Stimulated activated CD4-positive, alpha-beta T cell treated with anti-CD3 and anti-CD28 coated beads, Interleukin-4, amount 100 ng/mL, for 4 hours (primary cell): ENCODE data around the gene EFCC1.
"Not testable (repeated sequence)": the region's sequence is repeated elsewhere in the genome, so short reads cannot be mapped to it uniquely, and the experiment has no call there.

Source experiments
- DNase-seq, 2 experiments: peaks; one replicate each; pipeline ENCODE4 v3.0.0-alpha.2; 2020

EFCC1 gene

DNA sequence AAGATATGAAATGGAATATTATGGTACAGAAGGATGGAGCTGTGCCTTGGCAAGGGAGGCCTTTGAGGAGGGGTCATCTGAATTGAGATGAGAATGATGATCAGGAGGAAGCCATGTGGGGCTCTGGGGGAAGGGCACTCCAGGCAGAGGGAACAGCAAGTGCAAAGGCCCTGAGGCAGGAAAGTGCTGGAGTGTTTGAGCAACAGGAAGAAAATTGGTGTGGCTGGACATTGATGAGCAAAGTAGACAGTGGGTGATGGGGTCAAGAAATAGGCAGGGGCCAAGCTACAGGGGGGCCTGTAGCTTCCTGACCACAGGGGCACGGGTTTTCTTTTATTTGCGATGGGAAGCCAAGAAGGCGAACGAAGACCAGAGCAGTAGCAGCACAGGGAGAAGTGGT, 56.1 kb downstream of the EFCC1 start:
- no peak for DNase-seq

DNA sequence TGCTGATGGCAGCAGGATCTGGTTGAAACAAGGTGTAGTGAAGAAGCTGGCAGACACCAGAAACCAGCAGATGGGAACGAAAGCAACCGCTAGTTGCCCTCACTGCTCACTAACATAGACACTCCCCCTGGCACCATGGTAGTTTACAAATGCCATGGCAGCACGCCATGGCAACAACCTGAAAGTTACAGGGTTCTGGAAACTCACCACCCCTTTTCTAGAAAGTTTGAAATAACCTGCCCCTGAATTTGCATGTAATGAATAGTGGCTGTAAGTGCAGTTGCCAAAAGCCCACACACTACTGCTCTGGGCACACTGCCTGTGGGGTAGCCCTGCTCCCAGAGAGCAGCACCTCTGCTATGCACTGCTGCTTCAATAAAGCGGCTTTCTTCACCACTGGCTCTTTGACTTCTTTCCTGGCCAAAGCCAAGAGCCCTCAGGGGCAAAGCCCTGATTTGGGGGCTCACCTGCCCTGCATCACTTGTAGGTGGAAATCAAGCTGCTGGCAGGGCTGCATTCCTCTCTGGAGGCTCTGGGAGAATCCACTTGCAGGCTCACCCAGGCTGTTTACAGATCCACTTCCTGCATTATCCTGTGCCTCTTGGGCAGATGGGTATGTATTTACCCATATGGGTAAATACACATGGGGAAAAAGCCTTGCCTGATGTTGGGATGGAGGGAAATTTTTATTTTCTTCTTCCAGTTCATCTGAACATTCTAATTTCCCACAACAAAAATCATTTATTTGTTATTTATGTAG, 57.5 kb downstream of the EFCC1 start:
- no peak for DNase-seq

DNA sequence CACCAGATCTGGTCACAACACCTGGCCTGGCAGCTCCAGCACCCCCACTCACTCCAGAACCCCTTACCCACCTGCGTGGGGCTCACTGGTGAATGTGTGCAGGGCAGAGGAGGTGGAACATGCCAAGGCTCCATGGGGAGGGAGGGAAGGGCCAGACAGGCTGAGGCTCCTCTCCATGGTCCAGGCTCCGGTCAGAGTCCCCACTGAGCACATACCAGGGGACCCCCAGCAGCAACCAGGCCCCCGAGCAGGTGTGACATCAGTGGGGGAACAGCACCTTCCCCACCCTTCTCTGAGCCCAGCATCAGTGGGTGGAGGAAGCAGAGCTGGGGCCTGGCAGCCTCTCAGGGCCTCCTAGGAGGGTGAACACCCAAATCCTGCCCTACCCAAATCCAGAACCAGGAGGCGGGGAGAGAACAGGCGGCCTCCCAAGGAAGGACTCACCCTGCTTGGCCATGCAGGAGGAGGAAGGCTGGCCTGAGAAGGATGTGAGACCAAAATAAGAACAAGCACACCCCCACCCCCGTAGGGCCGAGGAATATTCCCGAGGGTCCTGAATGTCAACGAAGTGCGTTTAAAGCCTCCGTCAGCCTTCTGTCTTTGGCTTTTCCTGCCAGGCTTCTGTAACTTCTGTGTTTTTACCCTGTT, 58.3 kb downstream of the EFCC1 start:
- no peak for DNase-seq

DNA sequence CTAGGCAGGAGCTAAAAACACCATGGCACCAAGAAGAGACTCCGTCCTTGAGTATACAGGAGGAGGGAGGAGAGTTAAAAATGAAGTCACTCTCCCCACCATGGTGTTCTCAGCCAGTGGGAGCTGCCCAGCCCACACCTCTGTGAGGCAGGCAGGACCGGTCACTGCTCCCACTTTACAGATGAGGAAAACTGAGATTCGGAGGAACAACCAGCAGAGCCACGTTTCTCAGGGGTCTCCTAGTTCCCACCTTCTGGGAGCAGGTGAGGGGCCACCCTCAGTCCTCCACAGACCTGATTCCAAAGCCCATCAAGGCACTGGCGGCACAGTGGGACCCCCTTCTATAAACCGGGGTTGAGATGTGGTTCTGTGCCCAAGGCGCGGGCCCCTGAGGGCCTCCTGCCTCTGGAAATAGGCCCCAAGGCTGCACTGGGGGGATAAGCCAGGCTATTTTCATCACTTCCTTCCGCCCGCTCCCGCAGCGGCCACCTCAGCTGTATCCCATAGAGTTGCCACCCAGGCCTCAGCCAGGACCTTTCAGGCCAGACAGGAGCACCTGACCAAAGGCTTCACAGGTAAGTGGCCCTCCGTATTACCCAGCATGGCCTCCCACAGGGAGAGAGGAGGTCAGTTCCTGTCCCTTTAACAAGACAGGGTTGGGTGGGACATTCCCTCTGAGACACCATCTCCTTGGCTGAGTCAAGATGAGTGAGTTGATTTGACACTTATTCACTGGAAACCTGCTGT, 59.3 kb downstream of the EFCC1 start, which contains the start of gene GP9:
TSS of gene GP9 (plus strand) at position 504 of the 747 bp plus-strand sequence. CDS start 961 bp downstream, outside the sequence.
- no peak for DNase-seq

DNA sequence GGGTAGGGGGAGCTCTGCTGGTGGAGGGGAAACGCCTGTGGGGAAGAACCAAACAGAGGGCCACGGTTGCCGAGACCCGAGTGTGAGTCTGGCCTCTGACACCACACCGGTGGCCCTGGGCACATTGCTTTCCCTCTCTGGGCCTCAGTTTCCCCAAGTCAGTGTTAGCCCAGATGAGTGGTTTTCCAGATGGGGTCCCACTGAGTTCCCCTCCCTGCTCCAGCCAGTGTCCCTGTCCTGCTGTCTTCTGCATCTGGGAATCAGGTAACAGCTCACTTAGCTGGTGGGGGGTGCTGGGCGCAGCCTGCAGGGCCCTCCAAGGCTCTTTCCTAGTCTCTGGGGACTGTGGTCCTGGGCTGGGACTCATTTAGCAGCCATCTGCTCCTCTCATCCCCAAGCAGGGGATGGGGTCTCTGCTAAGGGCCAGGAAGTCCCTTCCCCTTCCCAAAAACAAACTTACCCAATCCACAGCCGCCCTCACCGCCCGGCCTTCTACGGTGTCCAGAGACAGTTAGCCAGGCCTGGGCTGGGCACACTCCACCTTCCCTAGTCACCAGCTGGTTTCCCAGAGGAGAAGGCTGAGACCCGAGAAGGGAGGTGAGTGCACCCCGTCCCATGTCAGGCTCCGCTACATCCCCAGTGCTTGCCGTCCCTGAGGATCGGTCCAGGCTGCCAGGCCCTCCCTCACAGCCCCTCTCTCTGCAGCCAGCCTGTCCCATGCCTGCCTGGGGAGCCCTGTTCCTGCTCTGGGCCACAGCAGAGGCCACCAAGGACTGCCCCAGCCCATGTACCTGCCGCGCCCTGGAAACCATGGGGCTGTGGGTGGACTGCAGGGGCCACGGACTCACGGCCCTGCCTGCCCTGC, 60.2 kb downstream of the EFCC1 start:
- DNase-seq: no peak

DNA sequence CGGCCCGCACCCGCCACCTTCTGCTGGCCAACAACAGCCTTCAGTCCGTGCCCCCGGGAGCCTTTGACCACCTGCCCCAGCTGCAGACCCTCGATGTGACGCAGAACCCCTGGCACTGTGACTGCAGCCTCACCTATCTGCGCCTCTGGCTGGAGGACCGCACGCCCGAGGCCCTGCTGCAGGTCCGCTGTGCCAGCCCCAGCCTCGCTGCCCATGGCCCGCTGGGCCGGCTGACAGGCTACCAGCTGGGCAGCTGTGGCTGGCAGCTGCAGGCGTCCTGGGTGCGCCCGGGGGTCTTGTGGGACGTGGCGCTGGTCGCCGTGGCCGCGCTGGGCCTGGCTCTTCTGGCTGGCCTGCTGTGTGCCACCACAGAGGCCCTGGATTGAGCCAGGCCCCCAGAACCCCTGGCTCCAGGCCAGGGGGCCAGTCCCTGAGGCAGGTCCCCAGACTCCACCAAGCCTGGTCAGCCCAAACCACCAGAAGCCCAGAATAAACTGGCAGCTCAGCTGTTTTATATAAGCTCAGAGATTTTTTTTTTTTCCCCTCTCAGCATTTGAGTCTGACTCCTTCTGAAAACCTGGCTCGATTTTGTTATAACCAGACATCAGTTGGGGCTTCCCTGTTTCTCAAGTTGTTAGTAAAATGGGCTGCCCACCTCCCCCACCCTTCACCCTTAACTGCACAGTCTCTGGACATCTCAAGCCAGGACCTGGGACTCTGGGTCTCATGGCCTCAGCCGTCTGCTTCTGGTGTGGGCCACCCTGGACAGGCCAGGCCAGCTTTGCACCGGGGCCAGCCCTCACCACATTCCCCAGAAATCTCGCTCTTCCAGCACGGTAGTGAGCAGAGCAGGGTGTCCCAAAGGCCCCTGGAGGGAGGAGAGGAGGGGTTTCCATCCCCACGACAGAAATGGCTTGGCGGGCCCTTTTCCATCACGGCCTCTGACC, 61.1 kb downstream of the EFCC1 start:
- no peak for DNase-seq

DNA sequence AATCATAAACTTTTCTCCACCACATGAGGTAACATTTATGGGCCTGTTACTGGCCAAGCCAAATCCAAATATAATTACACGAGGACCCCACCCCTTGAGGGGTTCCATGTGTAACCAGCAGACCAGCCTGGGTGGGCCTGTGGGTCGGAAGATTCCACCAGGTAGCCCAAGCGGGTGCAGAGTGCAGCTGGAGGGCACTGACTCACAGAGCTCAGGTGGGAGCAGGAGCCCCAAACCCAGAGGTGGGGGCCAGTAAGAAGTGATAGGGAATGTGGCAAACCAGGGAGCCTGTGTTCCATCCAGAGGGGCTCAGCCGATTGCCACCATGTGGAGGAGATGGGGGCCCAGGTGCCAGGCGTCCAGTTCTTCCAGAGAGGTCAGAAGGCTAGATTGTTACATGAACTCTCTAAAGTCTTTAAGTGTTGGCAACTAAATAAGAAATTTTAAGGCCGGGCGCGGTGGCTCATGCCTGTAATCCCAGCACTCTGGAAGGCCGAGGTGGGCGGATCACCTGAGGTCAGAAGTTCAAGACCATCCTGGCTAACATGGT, 62.1 kb downstream of the EFCC1 start:
- DNase-seq: no peak

DNA sequence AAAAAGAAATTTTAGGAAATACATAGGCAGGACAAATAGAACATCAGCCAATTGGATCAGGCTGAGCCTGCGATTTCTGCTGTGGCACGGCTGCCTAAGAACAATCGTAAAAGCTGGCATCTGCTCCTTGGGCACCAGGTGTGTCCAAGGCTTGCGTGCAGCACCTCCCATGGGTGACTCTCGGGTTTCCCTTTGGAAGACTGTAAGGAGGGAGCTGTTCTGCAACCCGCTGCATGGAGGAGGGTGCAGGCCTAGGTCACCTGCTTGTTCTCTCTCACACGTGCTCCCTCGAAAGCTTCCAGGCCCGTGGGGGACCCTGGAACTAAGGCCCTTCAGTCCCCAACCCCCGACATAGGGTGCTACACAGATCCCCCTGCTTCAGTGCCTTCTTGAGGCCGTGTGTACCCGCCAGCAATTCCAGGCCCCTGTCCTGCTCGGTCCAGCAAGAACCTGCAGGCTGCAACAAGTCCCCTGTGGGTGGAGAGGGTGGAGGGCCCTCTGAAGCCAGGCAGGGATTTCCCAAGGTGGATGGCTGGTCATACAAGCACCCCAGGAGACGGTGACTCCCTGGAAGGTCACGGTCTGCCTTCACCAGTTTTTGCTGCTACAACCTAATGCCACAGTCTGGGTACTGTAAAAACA, 62.9 kb downstream of the EFCC1 start:
- DNase-seq: no peak

DNA sequence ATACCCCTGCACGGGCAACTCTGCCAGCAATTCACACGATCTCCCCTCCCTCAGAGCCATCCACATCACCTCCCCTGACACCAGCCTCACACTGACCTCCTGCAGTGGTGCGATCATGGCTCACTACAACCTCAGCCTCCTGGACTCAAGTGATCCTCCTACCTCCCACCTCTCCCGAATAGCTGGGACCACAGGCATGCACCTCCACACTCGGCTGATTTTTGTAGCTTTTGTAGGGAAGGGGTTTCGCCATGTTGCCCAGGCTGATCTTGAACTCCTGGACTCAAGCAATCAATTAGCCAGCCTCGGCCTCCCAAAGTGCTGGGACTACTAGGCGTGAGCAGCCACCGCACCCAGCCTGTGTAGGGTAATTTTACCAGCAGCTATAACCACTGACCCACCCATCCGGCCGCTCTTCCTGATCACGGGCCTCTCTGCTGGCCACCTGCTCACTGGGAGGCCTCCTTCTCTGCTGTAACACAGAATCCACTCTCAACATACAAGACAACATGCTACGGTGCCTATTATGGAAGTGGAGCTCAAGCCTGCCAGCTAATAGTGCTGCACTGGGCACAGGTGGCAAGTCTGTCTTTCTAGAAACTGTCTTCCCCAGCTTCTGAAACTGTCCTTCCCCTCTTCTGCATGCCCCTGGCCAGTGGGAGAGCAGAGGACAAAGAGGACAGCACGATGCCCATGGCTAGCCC, 64.1 kb downstream of the EFCC1 start:
- no peak for DNase-seq

DNA sequence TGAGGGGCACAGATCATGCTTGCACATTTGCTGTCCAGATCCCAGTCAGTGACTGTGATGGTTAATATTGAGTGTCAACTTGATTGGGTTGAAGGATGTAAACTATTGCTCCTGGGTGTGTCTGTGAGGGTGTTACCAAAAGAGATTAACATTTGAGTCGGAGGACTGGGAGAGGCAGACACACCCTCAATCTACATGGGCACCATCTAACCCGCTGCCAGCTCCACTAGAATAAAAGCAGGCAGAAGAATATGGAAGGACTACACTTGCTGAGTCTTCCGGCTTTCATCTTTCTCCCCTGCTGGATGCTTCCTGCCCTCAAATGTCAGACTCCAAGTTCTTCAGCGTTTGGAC, 64.6 kb downstream of the EFCC1 start:
- DNase-seq: no peak

DNA sequence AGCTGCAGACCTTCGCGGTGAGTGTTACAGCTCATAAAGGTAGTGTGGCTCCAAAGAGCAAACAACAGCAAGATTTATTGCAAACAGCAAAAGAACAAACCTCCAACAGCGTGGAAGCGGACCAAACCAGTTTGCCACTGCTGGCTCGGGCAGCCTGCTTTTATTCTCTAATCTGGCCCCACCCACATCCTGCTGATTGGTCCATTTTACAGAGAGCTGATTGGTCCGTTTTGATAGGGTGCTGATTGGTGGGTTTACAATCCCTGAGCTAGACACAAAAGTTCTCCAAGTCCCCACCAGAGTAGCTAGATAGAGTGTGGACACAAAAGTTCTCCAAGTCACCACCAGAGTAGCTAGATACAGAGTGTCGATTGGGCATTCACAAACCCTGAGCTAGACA, 66.6 kb downstream of the EFCC1 start:
- DNase-seq: not testable (repeated sequence)

DNA sequence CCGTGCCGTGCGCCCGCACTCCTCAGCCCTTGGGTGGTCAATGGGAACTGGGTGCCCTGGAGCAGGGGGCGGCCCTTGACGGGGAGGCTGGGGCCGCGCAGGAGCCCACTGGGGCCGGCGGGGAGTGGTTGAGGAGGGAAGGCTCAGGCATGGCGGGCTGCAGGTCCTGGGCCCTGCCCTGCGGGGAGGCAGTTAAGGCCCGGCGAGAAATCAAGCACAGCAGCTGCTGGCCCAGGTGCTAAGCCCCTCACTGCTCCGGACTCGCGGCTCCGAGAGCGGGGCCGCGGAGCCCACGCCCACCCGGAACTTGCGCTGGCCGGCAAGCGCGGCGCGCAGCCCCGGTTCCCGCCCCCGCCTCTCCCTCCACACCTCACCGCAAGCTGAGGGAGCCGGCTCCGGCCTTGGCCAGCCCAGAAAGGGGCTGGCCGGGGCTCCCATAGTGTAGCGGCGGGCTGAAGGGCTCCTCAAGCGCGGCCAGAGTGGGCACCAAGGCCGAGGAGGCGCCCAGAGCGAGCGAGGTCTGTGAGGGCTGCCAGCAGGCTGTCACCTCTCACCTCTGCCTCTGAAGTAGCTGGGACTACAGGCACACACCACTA, 67.3 kb downstream of the EFCC1 start:
- no peak for DNase-seq

DNA sequence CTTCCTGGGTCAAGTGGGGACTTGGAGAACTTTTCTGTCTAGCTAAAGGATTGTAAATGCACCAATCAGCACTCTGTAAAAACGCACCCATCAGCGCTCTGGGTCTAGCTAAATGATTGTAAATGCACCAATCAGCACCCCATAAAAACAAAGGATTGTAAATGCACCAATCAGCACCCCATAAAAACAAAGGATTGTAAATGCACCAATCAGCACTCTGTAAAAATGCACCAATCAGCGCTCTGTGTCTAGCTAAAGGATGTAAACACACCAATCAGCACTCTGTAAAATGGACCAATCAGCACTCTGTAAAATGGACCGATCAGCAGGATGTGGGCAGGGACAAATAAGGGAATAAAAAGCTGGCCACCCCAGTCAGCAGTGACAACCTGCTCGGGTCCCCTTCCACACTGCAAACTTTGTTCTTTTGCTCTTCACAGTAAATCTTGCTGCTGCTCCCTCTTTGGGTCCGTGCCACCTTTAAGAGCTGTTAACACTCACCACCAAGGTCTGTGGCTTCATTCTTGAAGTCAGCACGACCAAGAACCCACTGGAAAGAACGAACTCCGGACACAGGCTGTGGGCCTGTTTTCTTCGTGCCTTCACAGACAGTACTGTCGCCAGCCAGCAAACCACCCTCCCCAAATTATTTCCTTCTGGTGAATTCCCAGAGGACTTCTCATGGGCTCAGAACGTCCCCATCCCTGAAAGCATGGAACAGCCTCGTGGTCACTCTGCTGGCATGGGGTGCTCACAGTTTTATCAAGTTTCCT, 68.4 kb downstream of the EFCC1 start:
- not testable (repeated sequence) for DNase-seq

DNA sequence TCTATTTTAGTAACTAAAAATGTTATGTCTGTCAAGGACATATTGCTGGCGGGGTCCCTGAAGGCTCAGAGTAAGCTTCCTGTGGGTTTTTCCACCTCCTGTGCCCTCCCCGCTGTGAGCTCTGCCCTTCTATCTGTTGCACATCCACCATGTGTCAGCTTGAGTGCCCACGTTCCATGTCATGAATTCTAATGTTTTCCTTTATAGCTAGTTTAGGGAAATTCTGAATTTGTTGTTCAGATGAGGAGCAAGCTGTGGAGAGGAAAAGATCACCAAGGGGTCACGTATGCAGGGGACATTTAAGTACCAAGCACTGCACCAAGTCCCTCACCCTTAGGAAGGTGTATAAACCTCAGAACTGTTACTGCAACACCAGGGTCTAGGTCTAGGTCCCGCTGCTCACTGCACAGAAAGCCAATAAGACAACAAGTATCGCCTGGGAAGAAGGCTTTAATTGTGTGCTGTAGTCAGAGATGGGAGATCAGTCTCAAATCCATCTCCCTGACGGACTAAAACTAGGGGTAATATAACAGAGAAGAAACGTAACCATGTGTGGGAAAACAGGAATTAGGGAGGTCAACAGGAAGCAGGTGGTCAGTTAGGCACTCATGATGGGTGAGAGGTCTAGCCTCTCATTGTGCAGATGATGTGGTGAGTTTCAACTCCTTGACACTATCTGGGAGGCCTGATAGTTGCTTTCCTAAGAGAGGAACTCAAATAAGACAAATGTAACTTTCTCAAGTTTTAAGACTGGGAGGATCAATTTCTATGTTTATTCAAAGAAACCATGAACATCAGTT, 69.2 kb downstream of the EFCC1 start:
- no peak for DNase-seq

DNA sequence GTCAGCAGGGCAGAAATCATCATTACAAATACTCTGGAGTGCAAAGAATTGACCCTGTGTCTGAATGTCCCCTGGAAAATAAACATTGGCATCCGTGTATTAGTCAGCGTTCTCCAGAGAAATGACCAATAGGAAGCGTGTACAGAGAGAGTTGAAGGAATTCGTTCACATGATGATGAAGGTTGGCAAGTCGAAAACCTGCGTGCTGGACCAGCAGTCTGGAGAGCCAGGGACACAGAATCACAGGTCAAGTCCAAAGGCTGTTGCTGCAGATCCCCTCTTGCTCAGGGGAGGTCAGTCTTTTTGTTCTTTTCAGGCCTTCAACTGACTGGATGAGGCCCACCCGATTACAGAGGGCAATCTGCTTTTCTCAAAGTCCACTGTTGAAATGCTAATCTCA, 76.1 kb downstream of the EFCC1 start:
- DNase-seq: no peak

DNA sequence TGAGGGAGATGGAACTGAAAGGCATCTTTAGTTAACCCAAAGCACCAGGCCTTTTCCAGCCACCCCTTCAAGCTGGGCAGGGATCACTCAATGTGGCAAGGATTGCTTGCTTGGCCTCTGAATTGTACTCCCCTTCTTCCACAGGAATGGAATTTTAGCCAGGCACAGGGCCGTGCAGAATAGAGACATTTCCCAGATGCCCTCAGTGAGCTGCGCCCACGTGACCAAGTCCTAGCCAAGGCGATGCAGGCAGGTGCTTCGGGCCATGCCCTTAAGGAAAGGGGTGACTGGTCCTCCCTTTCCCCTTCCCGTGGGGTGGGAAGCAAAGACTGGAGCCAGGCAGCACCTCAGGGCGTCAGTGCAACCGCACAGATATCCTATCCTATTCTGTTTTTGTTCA, 77.4 kb downstream of the EFCC1 start:
- DNase-seq: no peak

DNA sequence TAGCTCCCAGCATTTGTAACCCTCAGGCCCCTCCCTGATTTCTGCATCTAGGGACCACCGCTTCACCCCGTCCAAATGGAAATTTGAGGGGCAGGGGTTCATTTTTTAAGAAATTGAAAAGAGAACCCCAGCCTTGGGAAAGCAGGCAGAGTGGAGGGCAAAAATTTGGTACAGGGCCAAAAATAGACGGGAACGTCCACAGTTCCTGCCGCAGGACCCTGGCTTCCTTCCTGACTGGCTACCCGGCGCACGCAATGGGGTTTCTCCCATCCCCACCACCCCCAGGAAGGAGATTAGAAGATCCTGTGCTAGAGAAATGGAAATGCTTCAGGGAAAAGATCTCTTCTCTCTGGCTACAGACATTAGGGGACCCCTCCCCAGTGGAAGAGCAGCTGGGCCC, 80.4 kb downstream of the EFCC1 start:
- DNase-seq: no peak

DNA sequence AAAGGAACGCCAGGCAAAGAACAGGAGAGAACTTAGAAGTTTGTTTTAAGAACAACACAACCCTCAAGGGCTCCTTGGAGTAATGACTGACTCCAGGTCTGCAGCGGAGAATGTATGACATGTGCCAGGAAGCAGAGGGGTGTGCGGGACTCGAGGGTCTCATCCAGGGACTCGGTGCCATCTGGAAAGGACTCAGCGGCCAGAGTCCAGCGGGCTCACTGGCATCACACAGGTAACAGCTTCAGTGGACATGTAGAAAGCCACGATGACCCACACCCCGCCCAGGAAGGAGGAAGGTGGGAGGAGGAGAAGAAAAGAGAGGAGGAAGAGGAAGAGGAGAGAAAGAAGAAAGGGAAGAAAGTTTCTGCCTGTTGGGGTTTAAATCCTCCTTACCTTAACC, 80.9 kb downstream of the EFCC1 start:
- DNase-seq: no peak
